NCI-H146 treated with DMSO at 0.1 percent for 48 hours (cell line): ENCODE results near the gene HS6ST1.

Source experiments
- DNase-seq: peaks from one replicate; lab custom pipeline; 2025; ENCODE audit not compliant: unreplicated experiment; lab: John Stamatoyannopoulos, UW

HS6ST1 gene

DNA sequence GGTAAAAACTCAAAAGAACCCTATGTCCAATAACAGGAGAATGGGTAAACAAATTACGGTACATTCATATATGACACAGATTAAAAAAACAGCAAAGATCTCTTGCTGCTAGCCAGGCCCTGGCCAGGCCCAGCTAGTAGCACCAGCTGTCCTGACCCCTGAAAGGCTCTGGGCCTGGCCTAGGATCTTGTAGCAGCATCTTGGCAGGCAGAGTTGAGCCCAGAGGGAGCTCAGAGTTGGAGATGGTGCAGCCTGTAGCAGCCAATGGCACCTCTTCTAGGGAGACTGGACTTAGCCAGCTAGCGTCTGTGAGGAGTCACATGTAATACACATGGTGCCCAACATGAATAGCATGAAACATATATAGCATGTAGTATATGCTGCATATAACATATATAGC is 69.1 kb downstream of the HS6ST1 start:
- DNase-seq: no peak

DNA sequence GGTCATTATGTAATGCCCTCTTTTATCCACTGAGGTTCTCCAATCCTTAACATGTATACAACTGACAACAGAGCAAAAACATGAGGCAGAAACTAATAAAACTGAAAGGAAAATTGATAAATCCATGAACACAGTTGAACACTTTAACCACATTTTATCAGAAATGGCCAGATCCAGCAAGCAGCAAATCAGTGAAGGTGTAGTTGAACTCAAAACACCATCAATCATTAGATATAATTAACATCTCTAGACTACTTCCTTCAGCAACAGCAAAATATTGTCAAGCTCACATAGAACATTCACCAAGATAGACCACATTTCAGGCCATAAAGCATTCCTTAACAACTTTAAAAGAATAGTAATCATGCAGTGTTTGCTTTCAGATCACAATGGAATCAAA is 72.9 kb downstream of the HS6ST1 start:
- DNase-seq: no peak

DNA sequence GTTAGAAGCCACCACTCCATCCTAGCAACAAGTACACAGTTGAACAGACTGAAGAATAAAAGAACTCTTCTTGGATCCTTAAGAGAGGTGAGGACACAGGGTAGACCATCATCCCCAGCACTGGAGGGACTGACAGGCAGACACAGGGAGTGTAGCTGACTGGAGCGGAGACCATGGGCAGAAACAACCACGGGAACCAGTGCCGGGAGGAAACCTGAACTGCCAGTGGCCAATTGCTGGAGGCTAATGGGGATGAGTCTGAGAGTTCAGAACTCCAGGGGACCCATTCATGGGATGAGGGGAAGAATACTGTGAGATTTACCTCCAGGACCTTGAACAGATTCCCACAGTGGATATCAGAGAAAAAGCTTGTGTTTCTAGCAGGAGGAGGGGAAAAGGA is 76.8 kb downstream of the HS6ST1 start:
- DNase-seq: no peak

DNA sequence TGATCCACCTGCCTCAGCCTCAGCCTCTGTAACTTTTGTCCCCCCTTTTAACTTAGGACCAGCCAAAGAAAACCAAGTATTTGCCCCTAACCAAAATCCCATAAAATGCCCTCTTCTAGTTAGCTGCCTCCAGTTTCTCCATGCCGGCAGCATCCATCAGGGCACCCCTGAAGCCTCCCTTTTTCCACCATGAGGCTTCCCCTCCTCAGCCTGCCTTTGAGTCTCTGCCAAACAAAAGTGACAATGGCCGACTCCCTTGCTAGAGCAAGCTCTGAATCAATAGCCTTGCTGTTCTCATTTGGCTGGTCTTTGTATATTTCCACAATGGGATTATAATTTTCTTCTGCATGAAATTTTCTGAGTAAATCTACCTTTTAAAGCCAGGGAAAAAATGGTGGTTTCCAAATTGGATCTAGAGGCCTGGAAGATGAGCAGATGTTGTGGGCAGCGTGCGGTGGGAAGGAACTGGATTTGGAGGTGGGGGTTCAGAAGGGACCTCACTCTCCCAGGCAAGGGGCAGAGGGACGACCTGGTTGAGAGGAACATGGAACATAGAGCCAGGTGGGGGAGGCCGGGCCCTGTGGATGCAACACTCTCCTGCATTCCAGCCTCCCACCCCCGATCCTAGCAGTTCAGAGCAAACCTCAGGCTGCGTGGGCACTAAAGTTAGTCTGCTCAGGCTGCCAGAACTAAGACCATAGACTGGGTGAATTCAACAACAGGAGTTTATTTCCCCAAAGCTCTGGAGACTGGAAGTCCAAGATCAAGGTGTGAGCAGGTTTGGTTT is 80.6 kb downstream of the HS6ST1 start:
- DNase-seq: no peak

DNA sequence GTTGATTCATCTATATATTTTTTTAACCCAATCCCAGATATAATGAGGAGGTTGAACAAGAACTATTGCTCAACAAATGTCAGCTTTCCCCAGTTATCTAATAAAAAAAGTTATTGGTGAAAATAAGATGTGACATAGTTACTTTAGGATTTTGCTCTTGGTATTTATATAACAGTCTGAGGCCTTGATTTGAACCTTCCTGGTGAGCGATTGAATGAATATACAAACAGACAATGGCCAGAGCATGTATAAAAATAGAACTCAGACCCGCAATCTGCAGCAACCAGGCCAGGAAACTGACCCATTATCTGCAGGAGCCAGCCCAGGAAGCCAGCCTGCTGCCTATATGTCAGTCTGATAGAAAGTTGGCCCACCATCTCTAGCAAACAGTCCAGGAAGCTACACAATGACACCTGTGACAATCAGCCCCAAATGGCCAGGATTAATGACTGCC is 81.6 kb downstream of the HS6ST1 start:
- DNase-seq: no peak

DNA sequence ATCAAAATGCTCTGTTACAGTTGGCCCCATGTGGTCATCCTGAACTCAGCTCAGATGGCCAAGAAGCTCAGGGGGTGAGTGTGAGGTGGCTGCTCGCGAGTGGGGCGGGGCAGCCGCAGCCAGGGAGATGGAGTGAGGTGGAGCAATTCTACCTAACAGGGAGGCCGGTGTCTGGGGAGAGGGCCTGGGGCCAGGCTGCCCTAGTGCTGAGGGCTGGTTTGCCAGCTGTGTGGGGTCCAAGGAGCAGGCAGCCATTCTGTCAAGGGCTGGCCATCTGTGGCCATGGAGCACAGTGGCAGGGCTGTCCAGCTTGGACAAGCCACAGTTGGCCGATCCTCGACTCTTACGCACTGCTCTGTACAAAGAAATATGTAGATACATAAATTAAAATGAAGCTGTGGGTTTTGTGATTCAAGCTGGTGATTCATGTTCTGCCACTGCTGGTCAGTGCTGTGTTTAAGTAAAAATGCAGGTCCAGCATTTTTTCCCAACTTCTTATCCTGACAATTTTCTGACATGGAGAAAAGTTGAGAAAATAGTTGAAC is 82.1 kb downstream of the HS6ST1 start:
- DNase-seq: no peak

DNA sequence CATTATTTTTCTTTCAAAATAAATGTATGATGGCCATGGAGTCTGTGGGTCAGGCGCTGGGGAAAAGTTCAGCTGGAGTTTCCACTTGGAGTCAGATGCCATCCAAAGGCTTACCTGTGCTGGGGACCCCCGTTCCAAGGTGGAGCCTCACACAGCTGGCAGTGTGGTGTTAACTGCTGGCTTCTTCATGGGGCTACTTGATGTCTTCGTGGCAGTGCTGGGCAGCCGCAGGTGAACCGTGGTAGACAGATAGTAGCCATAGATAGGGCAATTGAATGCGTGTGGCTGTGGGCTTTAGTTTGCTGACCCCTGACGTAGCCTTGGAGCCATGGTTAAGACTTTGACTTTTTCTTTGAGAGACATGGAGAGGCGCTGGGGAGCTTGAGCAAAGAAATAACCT is 83.1 kb downstream of the HS6ST1 start:
- no peak for DNase-seq

DNA sequence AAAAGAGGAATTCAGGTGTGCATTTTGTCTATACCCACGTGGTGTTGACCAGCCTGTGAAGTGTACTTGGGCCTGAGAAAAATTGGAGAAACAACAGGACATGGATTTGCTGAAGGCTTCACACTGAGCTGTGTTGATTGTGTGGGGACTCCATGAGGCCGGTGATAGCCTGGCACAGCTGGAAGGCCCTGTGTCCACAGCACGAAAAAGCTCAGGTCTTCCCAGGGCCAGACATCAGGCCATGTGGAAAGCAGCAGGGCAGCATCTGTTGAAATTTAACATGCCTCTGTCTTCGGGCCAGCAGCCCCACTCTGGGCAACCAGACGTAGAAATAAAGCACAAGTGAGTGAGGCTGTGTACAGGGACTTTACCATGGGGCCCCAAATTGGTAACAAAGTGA is 84.1 kb downstream of the HS6ST1 start:
- peak; percentile 97 for DNase-seq

DNA sequence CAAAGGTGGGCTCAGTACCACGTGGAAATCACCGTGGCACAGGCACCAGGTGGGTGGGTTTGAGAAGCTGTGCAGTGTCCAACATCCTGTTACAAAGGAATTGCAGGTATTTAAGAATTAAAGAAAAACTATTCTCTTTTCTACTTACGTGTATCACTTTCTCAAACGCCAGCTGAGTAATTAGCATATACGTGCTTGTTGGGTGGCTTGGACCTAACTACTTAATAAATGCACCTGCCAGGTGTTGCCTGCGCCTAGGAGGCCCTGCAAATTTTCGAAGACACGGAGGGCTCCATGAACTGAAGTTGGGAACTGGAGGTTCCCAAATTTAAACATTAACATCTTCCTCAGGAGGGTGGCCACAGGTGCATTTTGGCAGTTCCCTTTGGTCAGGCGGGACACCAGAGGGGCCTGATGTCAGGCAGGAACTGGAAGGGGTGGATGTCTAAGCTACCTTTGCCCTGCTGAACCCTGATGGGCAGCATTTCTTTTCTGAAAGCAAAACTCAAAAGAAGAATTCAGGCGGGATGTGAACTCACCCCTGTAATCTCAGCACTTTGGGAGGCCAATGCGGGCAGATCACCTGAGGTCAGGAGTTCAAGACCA is 84.8 kb downstream of the HS6ST1 start:
- peak; percentile 83 for DNase-seq

DNA sequence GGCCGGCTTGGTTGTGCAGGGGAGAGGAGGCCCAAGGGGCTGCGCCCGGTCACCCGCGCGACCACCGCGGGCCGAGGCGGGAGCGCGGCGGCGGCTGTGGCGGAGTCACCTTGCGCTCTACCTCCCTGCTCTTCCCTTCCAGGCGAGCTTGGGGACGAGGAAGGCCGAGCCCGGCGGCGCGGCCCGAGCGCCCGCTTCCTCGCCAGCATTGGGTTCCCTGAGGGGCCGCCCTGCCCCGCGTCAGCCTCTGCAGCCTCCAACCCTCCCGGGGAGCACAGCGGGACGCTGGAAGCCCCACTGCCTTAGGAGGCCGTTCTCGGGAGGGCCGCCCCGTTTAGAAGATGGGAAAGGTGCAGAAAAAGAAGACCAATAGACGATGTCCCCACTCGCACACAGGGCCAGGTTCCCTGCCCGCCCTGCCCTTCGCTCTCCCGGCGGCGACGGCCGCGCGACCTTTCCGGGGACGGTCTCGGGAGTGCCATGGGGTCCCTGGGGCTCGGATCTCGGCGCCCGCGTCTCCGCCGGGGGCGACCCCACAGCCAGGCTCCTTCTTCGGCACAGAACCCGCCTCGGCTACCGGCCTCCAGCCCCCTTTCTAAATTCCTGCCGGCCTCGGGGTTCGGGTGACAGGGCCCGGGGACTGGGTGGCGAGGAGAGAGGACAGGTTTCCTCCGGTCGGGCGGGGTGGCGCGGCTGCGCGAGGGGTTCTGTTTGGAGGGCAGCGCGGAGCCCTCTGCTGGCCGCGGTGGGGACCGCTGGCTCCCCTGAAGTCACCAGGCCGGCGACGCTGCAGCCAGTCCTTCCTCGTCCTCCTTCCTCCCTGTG is 85.5 kb downstream of the HS6ST1 start:
- DNase-seq: peak; percentile 83

DNA sequence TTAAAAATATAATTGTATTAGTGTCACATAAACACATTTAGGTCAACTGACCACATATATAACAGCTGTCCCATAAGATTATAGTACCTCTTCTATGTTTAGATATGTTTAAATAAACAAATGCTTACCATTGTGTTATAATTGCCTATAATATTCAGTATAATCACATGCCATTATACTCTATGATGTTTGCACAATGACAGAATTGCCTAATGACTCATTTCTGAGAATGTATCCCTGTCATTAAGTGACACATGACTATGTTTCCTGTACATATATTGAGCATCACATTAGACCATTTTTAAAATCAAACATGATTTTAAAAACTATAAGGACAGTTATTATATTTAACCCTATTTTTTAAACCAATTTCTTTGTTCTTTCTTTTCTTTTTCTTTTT is 89.8 kb downstream of the HS6ST1 start:
- peak; percentile 95 for DNase-seq

DNA sequence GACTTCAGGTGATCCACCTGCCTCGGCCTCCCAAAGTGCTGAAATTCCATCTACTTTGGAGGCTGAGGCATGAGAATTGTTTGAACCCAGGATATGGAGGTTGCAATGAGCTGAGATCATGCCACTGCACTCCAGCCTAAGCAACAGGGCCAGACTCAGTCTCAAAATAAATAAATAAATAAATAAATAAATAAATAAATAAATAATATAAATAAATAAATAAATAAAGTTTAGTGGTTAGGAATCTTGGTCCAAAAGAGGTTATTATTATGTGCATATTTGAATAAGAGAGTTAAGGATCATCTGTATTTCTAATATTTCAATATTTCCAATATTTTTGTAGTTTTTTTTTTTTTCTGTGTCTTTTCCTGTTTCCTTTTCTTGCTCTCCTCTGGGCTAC is 90.8 kb downstream of the HS6ST1 start:
- DNase-seq: no peak

DNA sequence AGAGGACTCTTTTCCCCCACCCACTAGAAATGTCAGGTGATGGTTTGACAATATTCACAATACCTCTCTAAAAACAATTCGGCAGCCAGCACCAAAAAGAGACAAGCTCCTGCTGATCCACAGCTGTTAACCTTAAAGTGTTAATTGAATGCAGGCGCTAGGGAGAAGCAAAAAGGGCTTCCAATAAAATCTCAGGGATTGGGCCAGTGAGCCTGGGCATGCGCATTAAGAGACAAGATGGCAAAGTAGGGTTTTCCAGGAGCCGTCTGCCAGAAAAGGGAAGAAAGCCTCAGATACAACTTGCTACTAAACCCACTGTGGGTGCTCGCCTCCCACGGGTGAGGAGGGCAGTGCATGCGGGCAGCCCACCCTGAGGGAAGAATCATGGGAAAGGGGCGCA is 98.8 kb downstream of the HS6ST1 start:
- no peak for DNase-seq

DNA sequence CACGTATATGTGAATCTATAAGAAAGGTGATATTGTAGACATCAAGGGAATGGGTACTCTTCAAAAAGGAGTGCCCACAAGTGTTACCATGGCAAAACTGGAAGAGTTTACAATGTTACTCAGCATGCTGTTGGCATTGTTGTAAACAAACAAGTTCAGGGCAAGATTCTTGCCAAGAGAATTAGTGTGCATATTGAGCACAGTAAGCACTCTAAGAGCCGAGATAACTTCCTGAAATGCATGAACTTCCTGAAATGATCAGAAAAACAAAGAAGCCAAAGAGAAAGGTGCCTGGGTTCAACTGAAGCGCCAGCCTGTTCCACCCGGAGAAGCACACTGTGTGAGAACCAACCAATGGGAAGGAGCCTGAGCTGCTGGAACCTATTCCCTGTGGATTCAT is 101.0 kb downstream of the HS6ST1 start:
- DNase-seq: no peak

DNA sequence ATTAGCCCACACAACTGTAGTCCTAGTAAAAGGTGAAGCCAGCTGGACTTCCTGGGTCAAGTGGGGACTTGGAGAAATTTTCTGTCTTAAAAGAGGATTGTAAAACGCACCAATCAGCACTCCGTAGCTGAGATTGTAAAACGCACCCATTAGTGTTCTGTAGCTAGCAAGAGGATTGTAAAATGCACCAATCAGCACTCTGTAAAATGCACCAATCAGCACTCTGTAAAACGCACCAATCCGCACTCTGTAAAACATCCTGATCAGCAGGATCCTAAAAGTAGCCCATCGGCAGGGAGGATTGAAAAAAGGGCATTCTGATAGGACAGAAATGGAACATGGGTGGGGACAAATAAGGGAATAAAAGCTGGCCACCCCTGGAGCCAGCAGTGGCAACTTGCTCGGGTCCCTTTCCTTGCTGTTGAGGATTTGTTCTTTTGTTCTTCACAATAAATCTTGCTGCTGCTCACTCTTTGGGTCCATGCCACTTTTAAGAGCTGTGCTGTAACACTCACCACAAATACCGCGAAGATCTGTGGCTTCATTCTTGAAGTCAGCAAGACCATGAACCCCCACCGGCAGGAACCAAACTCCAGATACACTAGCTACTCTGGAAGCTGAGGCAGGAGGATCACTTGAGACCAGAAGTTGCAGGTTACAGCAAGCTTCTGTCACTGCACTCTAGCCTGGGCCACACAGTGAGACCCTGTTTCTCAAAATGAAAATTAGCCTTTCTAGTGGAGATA is 102.6 kb downstream of the HS6ST1 start:
- DNase-seq: no peak
